Omental fat pad (tissue), 4 donors: ENCODE data around the gene ADH7. TPM values are rescaled to one million over a fixed set of nuclear protein-coding genes. Genes with fewer than 3 reads are reported as not detected.
"Not testable (repeated sequence)": the region's sequence is repeated elsewhere in the genome, so short reads cannot be mapped to it uniquely, and the experiment has no call there.

Experiments used
- ATAC-seq: fragments of 150-250 bp; one replicate; pipeline ENCODE4 v1.9.1; 2016; ENCODE audit warnings: mild to moderate bottlenecking, moderate library complexity; ENCODE audit not compliant: low FRiP score
- DNase-seq: peaks from one replicate; pipeline ENCODE4 v3.0.0-alpha.2; 2019; ENCODE audit warnings: low spot score
- total RNA-seq, 4 donors: library from RNA; depleted of rRNA; stranded (reverse); fragments of >200 nt; gene quantifications; one replicate each; pipeline ENCODE4 v1.1.0, GENCODE V29; 2016
- TF ChIP-seq, protein P1 (sequence below), 3 donors: fragments of 450-650 bp; IDR thresholded peaks; one replicate each; pipeline ENCODE4 v1.5.1; 2016 to 2017; ENCODE audit warnings: antibody characterized with exemption in 3 of 3, mild to moderate bottlenecking in 3 of 3, moderate library complexity in 2 of 3

ADH7 gene
- total RNA-seq, 4 donors from 2014 or later: not detected

DNA sequence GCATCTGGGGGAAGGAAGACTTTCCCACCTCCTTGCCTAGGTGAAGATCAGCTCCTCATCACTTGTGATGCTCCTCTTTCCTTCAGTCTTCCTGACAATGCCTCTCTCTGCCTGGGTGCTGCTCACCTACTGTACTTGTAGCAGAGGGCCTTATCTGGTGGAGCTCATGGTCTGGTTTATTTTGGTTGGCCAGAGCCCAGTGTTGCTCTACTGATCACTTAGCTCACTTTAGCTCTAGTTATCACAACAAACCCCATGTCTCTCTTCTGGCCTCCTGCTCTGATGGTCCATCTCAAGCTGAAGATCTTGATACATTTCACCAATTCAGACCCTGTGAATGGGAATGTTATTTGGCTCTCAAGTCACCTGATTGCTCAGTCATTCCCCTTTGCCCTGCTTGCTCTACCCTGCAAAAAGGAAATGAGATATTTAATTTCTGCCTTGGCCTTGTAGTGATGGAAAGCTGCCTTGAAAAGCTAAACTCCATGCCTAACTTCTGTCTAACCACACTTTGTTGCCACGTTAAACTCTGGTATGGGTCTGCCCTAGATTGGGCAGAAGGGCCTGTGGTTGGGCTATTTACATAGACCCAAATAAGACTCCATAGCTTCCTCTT is 52.3 kb downstream of the ADH7 start:
- TF ChIP-seq, protein P1, sequence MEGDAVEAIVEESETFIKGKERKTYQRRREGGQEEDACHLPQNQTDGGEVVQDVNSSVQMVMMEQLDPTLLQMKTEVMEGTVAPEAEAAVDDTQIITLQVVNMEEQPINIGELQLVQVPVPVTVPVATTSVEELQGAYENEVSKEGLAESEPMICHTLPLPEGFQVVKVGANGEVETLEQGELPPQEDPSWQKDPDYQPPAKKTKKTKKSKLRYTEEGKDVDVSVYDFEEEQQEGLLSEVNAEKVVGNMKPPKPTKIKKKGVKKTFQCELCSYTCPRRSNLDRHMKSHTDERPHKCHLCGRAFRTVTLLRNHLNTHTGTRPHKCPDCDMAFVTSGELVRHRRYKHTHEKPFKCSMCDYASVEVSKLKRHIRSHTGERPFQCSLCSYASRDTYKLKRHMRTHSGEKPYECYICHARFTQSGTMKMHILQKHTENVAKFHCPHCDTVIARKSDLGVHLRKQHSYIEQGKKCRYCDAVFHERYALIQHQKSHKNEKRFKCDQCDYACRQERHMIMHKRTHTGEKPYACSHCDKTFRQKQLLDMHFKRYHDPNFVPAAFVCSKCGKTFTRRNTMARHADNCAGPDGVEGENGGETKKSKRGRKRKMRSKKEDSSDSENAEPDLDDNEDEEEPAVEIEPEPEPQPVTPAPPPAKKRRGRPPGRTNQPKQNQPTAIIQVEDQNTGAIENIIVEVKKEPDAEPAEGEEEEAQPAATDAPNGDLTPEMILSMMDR (IDR thresholded peaks at IDR 0.05): no peak
- ATAC-seq: no peak
- no peak for DNase-seq

DNA sequence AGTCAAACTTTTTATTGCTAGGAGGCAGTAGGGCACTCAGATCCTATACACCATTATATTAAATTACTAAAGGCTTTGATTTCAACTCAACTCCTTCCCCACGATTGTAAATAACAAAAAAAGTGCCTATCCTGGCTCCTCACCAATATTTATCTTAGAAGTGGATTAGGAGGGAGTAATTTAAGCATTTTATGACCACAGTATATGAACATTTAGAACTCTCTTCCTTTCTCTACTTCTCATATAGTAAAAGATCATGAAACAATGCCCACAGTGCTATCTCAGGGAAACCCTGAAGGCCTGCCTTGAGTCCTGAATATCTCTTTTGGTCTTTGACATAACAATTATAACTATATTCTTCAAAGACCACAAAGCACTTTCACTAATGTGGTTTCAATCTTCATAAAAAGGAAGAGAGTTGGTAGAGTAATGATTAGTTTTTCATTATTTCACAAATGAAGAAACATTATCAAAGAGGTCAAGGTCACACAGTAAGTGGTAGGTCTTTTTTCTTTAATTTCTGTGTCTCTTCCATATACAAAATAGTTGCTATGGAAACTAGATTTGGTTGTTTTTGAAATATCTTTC is 53.5 kb downstream of the ADH7 start:
- DNase-seq (no peak), ATAC-seq (no peak)
- TF ChIP-seq, protein P1 (IDR thresholded peaks at IDR 0.05): no peak

DNA sequence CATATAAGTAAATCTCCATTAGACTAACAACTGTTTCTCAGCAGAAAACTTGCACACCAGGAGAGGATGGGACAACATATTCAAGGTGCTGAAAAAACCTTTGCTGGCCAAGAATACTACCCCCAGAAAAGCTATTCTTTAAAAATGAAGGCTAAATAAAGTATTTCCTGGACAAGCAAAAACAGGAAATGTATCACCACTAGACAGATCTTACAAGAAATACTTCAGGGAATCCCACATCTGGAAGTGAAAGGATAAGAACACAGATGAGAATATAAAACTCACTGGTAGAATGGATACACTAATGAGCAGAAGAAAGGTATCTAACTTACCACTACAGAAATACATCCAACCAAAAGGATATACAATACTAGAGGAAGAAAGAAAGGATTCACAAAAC is 55.6 kb downstream of the ADH7 start:
- TF ChIP-seq, protein P1 (IDR thresholded peaks at IDR 0.05): no peak
- no peak for ATAC-seq
- DNase-seq: no peak

DNA sequence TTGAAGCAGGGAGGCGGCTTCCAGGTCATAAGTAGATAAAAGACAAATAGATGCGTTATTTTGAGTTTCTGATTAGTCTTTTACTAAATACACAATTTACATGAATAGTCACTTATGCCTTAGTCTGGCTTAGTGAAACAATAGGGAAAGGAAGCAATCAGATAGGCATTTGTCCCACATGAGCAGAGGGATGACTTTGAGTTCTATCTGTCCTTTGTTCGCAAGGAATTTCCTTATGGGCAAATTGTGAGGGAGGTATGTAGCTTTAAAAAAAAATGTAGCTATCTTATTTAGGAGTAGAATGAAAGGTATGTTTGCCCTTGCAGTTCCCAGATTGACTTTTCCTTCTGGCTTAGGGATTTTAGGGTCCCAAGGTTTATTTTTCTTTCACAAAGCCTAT is 56.3 kb downstream of the ADH7 start:
- DNase-seq (no peak), ATAC-seq (no peak)
- TF ChIP-seq, protein P1 (IDR thresholded peaks at IDR 0.05): no peak

DNA sequence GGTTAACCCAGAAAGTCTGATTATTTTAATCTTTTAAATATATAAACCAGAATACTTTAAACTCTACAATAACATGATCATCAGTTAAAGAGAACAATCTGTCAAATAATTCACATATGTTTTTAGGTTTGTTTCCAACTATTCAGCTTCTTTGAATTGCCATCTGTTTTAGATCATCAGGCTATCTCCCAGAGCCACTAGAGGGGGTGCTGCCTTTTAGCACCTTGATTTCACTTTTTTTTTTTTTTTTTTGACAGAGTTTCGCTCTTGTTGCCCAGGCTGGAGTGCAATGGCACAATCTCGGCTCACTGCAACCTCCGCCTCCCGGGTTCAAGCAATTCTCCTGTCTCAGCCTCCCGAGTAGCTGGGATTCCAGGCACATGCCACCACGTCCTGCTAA is 57.8 kb downstream of the ADH7 start:
- not testable (repeated sequence) for DNase-seq, ATAC-seq

DNA sequence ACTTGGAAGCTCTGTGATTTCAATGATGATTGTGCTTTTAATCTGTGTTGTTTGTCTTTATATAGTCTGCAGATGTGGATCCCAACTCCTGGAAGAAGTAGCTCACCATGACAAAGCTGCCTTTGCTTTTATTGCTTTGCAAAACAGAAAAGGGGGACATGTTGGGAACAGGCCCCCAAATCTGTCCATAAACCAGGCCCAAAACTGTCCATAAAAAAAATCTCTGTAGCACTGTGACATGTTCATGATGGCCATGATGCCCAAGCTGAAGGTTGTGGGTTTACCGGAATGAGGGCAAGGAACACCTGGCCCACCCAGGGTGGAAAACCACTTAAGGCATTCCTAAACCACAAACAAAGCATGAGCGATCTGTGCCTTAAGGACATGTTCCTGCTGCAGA is 62.7 kb downstream of the ADH7 start:
- not testable (repeated sequence) for DNase-seq

DNA sequence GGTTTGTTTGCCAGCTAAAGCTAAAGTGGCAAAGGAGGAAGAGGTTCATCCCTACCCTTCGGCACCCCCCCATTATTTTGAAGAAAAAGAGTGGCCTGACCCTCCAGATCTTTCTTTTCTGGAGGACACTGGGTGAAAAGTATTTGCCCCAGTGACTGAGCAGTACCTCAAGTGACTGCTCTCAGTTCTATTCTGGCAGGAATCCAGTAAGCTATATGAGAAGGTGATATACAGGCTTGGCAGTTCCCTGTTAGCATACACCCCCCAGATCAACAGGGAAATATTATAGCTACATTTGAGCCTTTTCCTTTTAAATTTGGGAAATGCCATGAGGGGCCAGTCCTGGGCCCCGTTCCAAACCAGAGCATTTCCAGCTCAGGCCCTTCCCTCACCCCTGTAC is 67.3 kb downstream of the ADH7 start:
- not testable (repeated sequence) for ATAC-seq, DNase-seq

More for the DNA sequence above, 62.7 kb downstream of the ADH7 start:
- not testable (repeated sequence) for ATAC-seq

DNA sequence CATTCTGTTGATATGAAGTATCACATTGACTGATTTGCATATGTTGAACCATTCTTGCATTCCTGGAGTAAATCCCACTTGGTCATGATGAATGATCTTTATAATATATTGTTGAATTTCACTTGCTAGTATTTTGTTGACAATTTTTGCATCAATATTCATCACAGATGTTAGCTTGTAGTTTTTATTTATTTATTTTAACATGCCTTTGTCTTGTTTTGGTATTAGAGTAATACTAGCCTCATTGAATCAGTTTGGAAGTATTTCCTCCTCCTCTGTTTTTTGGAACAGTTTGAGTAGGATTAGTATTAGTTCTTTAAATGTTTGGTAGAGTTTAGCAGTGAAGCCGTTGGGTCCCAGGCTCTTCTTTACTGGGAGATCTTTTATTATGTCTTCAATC is 68.7 kb downstream of the ADH7 start:
- ATAC-seq (no peak), DNase-seq (no peak)
- TF ChIP-seq, protein P1 (IDR thresholded peaks at IDR 0.05): no peak

DNA sequence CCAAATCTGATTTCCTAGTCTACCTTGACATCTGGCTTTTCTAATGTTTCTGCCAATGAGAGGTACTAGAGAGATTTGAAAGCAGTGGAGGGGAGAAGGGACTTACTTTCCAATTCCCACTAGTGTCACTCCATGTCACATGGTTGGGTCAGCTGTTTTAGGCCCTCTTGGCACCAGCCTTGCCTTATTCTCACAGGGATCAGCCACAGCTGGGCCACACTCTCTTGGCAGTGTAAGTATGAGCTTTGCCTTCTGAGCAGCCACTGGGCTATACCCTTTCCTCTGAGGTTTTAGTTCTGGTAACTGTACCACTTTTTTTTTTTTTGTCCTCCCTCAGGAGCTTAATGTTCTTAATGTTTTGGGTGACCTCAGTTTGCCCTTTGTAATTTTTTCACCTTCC is 72.4 kb downstream of the ADH7 start:
- DNase-seq (no peak), ATAC-seq (no peak)
- TF ChIP-seq, protein P1 (IDR thresholded peaks at IDR 0.05): no peak
